SKM-1 (cell line): ENCODE results near the gene HAND2.

Source experiments
- DNase-seq: peaks from one replicate; lab custom pipeline; 2025; ENCODE audit not compliant: unreplicated experiment; lab: John Stamatoyannopoulos, UW

HAND2 gene

GRCh38 chr4:173478913-173479283 lies 51.1 kb downstream of the HAND2 start:
- no peak for DNase-seq

GRCh38 chr4:173478201-173478912 lies 51.7 kb downstream of the HAND2 start:
- DNase-seq = no peak

- DNase-seq = no peak
Observed at GRCh38 chr4:173477016-173477415, 53.0 kb downstream of the HAND2 start.
